K562 (cell line): ENCODE measurements around the gene SLTM. TPM values are rescaled to one million over a fixed set of nuclear protein-coding genes. Genes with fewer than 3 reads are reported as not detected.

Experiments
- ATAC-seq: fragments of 200-7000 bp; cut with Tn5 transposase; 3 replicates; pipeline ENCODE4 v1.9.1; 2020; ENCODE audit warnings: moderate library complexity
- BruUV-seq: library from RNA; stranded (reverse); fragments of 400-500 nt; replicated peaks from 2 replicates; lab custom pipeline; 2021; lab: Mats Ljungman, UMichigan
- CTCF ChIA-PET: fragments of 300-600 bp; formaldehyde crosslinking; extraction: SDS; loops from one replicate; lab custom pipeline; 2021; ENCODE audit warnings: low intra/inter-chr PET ratio; lab: Yijun Ruan, JAX
- POLR2A ChIA-PET: fragments of 300-600, 350-650 bp; sonication (Branson Sonifier 250); formaldehyde crosslinking; extraction: SDS; loops from one replicate; lab custom pipeline; 2021; ENCODE audit warnings: antibody characterized with exemption, inconsistent platforms; lab: Yijun Ruan, JAX
- DNase-seq, 4 experiments: peaks; one replicate each; pipeline versions ENCODE4 v3.0.0 to v3.0.0-alpha.2; 2011 to 2018; ENCODE audit warnings: low spot score in 3 of 4, mixed read lengths in 3 of 4; ENCODE audit errors: extremely low read depth in 1 of 4
- FAIRE-seq: peaks from 2 replicates; lab custom pipeline; 2011; peaks lifted over from hg19 to GRCh38; lab: Jason Lieb, UNC
- H2AFZ ChIP-seq: 2 replicates; pipeline ENCODE4 v1.6.0; 2011; ENCODE audit warnings: low read depth, low read length, control low read depth, inconsistent platforms
- H3K27ac ChIP-seq: fragments of 200-600 bp; 3 replicates; pipeline ENCODE4 v1.8.0; 2011; ENCODE audit warnings: low read depth, mild to moderate bottlenecking, control low read depth, inconsistent platforms, low read length, moderate library complexity, mixed read lengths; ENCODE audit errors: extremely low read depth
- H3K27me3 ChIP-seq, 2 experiments: fragments of 300-600 bp in 1 of 2; 2 replicates in 1 of 2; 3 replicates in 1 of 2; pipeline versions ENCODE4 v1.6.0 to v1.8.0; 2011; ENCODE audit warnings: inconsistent platforms in 2 of 2, low read length in 2 of 2, mild to moderate bottlenecking in 1 of 2, mixed read lengths in 1 of 2, moderate library complexity in 1 of 2; ENCODE audit not compliant: control insufficient read depth in 2 of 2, insufficient read depth in 2 of 2
- H3K36me3 ChIP-seq: fragments of 300-600 bp; 3 replicates; pipeline ENCODE4 v1.8.0; 2011; ENCODE audit warnings: mild to moderate bottlenecking, low read length, inconsistent platforms; ENCODE audit not compliant: control insufficient read depth, insufficient read depth
- H3K4me1 ChIP-seq, 2 experiments: fragments of 200-600 bp in 1 of 2; replicated peaks in 1 of 2; 2 replicates in 1 of 2; 3 replicates in 1 of 2; pipeline versions ENCODE4 v1.5.1 to v1.8.0; 2011; ENCODE audit warnings: inconsistent platforms in 2 of 2, low read length in 2 of 2, mild to moderate bottlenecking in 1 of 2, mixed read lengths in 1 of 2, moderate library complexity in 1 of 2; ENCODE audit not compliant: control insufficient read depth in 2 of 2, insufficient read depth in 2 of 2
- H3K4me2 ChIP-seq: 2 replicates; pipeline ENCODE4 v1.6.1; 2011; ENCODE audit warnings: low read length, control low read depth, inconsistent platforms, mixed read lengths; ENCODE audit not compliant: insufficient read depth
- H3K4me3 ChIP-seq: fragments of 200-600 bp; sonication (generic), shearing (Covaris generic); 2 replicates; pipeline ENCODE4 v1.5.1; 2016; ENCODE audit warnings: control low read depth, inconsistent platforms
- H3K79me2 ChIP-seq: fragments of 200-600 bp; 3 replicates; pipeline ENCODE4 v1.8.0; 2011; ENCODE audit warnings: low read length, inconsistent platforms; ENCODE audit not compliant: control insufficient read depth, insufficient read depth
- H3K9ac ChIP-seq, 2 experiments: 2 replicates each; pipeline versions ENCODE4 v1.6.0 to v1.6.1; 2011; ENCODE audit warnings: low read depth in 2 of 2, low read length in 2 of 2, control low read depth in 1 of 2, inconsistent platforms in 1 of 2, mild to moderate bottlenecking in 1 of 2, mixed read lengths in 1 of 2; ENCODE audit not compliant: insufficient read depth in 1 of 2
- H3K9me1 ChIP-seq: one replicate; pipeline ENCODE4 v1.6.0; 2011; ENCODE audit warnings: inconsistent platforms, mild to moderate bottlenecking, low read length, moderate library complexity; ENCODE audit not compliant: control insufficient read depth, insufficient read depth
- H3K9me3 ChIP-seq: replicated peaks from 2 replicates; pipeline ENCODE4 v1.5.1; 2011; ENCODE audit warnings: low read depth, low read length, inconsistent platforms; ENCODE audit not compliant: control insufficient read depth, insufficient read depth
- H4K20me1 ChIP-seq: replicated peaks from 2 replicates; pipeline ENCODE4 v1.6.1; 2011; ENCODE audit warnings: low read length, inconsistent platforms, mixed read lengths; ENCODE audit not compliant: control insufficient read depth, insufficient read depth
- ARHGAP35 ChIP-seq: fragments of 450-650 bp; IDR thresholded peaks from 2 replicates; pipeline ENCODE4 v1.6.1; 2018; ENCODE audit not compliant: partially characterized antibody
- GTF2B ChIP-seq: IDR thresholded peaks from 2 replicates; pipeline ENCODE4 v1.6.1; 2011; ENCODE audit not compliant: insufficient read length; ENCODE audit errors: extremely low read depth
- HCFC1 ChIP-seq: IDR thresholded peaks from 2 replicates; pipeline ENCODE4 v1.6.1; 2012; ENCODE audit warnings: low read depth, low read length, improper control_type of control experiment
- NR1H2 ChIP-seq: sonication (generic); formaldehyde crosslinking; IDR thresholded peaks from 2 replicates; pipeline ENCODE4 v1.4.0; 2020; ENCODE audit warnings: mild to moderate bottlenecking, missing genetic modification reagents
- SETDB1 ChIP-seq: IDR thresholded peaks from one replicate; pipeline ENCODE4 v1.6.1; 2012; ENCODE audit warnings: low read length, control low read depth, inconsistent platforms
- ZNF174 ChIP-seq: fragments of 250-450 bp; sonication (Bioruptor Pico); IDR thresholded peaks from 2 replicates; pipeline ENCODE4 v1.4.0; 2020; ENCODE audit warnings: mild to moderate bottlenecking
- ZNF76 ChIP-seq: fragments of 250-450 bp; sonication (Bioruptor Pico); IDR thresholded peaks from 2 replicates; pipeline ENCODE4 v1.4.0; 2020; ENCODE audit warnings: mild to moderate bottlenecking, moderate library complexity, borderline replicate concordance
- WGBS: fragments of 100-300 bp; shearing (Covaris generic); methylation state at CpG from one replicate; pipeline ENCODE4 v1.1.6; 2016; ENCODE audit warnings: low coverage, mixed read lengths; ENCODE audit not compliant: insufficient coverage; ENCODE audit errors: missing lambda C conversion rate; 5-methylcytosine and 5-hydroxymethylcytosine counted together
- in situ Hi-C: fragments of 300-500 bp; cut with MboI; formaldehyde crosslinking; loops from 4 replicates; pipeline ENCODE4 v1.15.0; 2018; ENCODE audit warnings: inconsistent platforms, mixed read lengths
- intact Hi-C: fragments of 100-400 bp; cut with micrococcal nuclease; formaldehyde crosslinking; loops from 2 replicates; pipeline ENCODE4 v1.14.2; 2022
- polyA plus RNA-seq, 8 experiments: library from polyadenylated mRNA; depleted of rRNA in 4 of 8; stranded (reverse) in 5 of 8; unstranded in 3 of 8; fragments of >200 nt; fragmentation: Nextera tagmentation in 2 of 8; fragmentation: Illumina TruSeq in 1 of 8; extraction: Ambion mirVana in 2 of 8; extraction: Trizol in 1 of 8; gene quantifications; 2 replicates each; pipeline versions ENCODE4 v1.2.1 to v1.2.3, GENCODE V29; 2011 to 2014; ENCODE audit warnings: inconsistent platforms in 1 of 8, missing spikeins in 1 of 8
- total RNA-seq, 7 experiments: library from RNA; depleted of rRNA in 6 of 7; stranded (reverse); fragments of >200 nt in 6 of 7; fragmentation: Illumina TruSeq in 2 of 7; extraction: Trizol in 2 of 7; gene quantifications; 2 replicates each; pipeline versions ENCODE4 v1.2.1 to v1.2.3, GENCODE V29; 2011 to 2021; ENCODE audit warnings: low replicate concordance in 1 of 7
- TF ChIP-seq, protein P1 (sequence below): fragments of 450-650 bp; formaldehyde crosslinking; IDR thresholded peaks from 2 replicates; pipeline ENCODE4 v1.4.0; 2020; ENCODE audit warnings: mild to moderate bottlenecking, moderate library complexity

The SLTM gene
- total and polyA plus RNA-seq, 9 of the 15 experiments (the other 6 are each of a cell fraction or from before 2014, with no cell fraction given), result 39.5 to 163 (median 102) TPM

GRCh38 chr15:58908550-58909309 is 24.7 kb downstream of the SLTM start:
- Histone ChIP-seq H3K4me1 (no peaks in the 10 kb centered on the region), H3K4me3 (no peak overlapping the region), H3K4me2 (no peak overlapping the region), H2AFZ (no peak overlapping the region), H3K9me3 (no peaks in the 10 kb centered on the region), H3K79me2 (peaks cover 31% of the 10 kb centered on the region; the same call in 2 of the 3 replicates), H4K20me1 (no peaks in the 10 kb centered on the region), H3K27me3 (no peaks in the 10 kb centered on the region), H3K36me3 (peaks cover 78% of the 10 kb centered on the region), H3K9me1 (no peaks in the 10 kb centered on the region), H3K9ac (no peak overlapping the region), H3K27ac (no peak overlapping the region)
- WGBS, result 85% methylated on average over 6 of the region's 6 CpGs
- TF ChIP-seq ARHGAP35 (no peak), NR1H2 (CRISPR knock-in tag) (no peak), GTF2B (no peak), ZNF174 (CRISPR knock-in tag) (no peak), SETDB1 (no peak), ZNF76 (no peak), HCFC1 (no peak)
- TF ChIP-seq, protein P1, sequence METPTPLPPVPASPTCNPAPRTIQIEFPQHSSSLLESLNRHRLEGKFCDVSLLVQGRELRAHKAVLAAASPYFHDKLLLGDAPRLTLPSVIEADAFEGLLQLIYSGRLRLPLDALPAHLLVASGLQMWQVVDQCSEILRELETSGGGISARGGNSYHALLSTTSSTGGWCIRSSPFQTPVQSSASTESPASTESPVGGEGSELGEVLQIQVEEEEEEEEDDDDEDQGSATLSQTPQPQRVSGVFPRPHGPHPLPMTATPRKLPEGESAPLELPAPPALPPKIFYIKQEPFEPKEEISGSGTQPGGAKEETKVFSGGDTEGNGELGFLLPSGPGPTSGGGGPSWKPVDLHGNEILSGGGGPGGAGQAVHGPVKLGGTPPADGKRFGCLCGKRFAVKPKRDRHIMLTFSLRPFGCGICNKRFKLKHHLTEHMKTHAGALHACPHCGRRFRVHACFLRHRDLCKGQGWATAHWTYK (CRISPR knock-in tag), result no peak
- ATAC-seq (no peak), FAIRE-seq (no peak), DNase-seq (no peak)
- intact Hi-C loops, result no loop called here
- ChIA-PET POLR2A (interaction anchor here (1.7 kb wide), 1 partner anchor 8 kb away, joined by 6 read pairs; no protein-coding TSS in a partner anchor), CTCF (no interaction called here)
- in situ Hi-C loops, result no loop called here
- no TSS peak for BruUV-seq
